SHP77 (cell line): Measurements from ENCODE around the gene PNPLA3.

Source experiments
- DNase-seq, 2 experiments: peaks; one replicate each; lab custom pipeline; 2025; lab: John Stamatoyannopoulos, UW

PNPLA3 gene

GRCh38 chr22:43967069-43967468 is 43.5 kb downstream of the PNPLA3 start:
- DNase-seq = no peak

DNA sequence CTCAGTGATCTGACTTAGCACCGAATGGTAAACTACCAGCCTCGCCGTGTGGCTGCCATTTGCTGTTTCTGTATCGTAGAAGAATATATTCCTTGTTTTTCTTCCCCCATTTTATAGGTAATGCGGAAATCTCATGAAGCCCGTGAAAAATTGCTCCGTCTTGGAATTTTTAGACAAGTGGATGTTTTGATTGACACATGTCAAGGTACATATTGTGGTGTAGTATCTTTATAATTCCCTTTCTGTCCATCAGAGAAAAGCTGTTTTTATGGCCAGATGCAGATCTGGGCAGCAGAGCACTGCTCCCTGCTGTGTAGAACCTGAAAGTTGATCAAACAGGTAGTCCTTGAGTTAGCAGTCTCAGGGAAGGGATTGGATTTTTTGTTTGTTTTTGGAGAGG is 45.0 kb downstream of the PNPLA3 start:
- DNase-seq = no peak

DNA sequence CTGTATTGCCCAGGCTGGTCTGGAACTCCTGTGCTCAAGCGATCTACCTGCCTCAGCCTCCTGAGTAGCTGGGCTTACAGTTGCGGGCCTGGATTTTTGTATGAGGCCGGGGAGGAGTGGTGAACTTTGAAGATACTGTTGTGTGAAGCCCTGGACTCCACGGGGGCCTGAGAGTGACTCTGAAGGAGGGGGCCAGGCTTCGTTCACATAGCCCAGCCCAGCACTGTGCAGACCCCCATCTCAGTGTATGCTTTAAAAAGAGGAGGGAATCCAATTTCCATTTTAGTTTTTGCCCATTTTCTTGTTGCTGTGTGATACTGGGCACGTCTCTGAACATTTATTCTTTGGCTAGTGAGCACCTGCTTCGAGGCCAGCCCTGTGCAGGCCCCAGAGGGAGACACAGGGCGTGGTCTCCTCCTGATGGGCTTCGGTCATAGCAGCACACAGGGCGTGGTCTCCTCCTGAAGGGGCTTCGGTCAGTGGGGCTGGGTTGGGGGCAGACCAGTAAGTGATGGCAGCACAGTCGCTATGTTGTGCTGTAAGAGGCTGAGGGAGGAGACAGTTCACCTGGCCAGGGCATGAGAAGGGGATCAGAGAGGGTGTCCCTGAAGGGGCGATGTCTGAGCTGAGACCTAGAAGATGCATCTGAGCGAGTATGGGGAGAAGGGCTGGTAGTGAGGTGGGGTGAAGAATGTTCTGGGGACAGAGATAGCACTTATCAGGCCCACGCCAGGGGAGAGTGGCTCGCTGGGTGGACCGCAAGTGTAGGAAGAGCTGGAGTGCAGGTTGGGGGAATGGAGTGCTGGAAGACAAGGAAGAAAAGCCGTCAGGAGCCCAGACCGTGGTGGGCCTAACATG is 45.6 kb downstream of the PNPLA3 start:
- no peak for DNase-seq

DNA sequence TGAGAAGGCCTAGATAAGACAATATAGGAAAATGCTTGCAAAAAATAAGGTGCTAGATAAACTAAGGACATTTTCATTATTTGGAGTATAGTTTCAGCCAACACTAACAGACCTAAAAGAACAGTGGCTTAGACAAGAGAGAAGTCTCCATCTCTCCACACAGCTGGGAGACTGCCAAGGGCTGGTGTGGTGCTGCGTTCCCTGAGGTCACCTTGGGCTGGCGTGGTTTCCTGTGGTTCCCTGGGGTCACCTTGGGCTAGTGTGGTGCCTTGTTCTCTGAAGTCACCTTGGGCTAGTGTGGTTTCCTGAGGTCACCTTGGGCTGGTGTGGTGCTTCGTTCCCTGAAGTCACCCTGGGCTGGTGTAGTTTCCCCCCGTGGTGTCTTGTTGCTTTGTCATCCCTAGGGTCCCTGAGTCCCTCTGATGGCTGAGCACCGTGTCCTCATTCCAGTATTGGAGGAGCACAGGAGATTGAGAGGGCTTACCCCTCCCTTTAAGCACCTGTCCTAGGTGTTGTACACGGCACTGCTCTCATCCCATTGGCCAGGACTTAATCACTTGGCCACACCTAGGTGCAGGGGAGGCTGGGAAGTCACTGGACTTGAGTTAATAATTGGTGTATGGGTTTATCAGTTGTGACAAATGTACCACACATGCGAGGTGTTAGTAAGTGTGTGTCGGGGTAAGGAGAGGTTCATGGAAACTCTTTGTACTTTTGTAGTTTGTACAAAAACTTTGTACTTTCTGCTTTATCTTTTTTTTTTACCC is 46.6 kb downstream of the PNPLA3 start:
- no peak for DNase-seq

DNA sequence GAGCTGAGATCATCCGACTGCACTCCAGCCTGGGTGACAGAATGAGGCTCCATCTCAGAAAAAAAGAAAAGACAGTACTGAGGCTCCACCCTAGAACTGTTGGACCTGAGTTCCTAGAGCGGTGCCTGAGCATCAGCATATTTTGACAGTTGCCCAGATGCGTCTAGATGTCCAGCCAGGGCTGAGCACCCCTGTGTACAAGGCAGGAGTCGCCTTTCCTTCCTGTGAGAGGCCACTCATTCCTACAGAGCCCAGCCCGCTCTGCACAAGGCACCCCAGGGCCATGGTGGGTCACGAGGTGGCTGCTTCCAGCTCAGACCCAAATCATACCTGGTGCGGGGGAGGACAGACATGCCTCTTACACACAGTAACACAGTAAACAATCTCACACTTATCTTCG is 47.5 kb downstream of the PNPLA3 start:
- no peak for DNase-seq

- no peak for DNase-seq
Measured at GRCh38 chr22:43972931-43973462, 49.4 kb downstream of the PNPLA3 start.

- DNase-seq = no peak
Measured at GRCh38 chr22:43974028-43974545, 50.5 kb downstream of the PNPLA3 start.

DNA sequence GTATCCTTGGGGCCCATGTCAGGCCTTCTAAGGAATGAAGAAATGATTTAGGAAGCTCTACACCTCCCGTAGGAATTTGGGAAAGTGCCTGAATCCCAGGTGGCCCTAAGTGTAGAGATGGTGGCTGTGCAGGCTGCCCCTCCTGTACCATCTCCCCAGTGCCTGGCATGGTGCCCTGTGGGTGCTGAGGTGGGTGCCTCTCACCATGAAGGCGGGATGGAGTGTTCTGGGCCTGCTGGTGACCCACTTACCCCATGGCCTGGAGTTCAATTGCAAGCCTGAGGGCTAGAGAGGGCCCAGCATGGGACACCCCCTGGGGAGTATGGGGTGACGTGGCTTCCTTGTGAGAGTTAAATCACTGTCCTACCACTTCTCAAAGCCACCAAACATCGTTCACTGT is 51.4 kb downstream of the PNPLA3 start:
- no peak for DNase-seq

DNA sequence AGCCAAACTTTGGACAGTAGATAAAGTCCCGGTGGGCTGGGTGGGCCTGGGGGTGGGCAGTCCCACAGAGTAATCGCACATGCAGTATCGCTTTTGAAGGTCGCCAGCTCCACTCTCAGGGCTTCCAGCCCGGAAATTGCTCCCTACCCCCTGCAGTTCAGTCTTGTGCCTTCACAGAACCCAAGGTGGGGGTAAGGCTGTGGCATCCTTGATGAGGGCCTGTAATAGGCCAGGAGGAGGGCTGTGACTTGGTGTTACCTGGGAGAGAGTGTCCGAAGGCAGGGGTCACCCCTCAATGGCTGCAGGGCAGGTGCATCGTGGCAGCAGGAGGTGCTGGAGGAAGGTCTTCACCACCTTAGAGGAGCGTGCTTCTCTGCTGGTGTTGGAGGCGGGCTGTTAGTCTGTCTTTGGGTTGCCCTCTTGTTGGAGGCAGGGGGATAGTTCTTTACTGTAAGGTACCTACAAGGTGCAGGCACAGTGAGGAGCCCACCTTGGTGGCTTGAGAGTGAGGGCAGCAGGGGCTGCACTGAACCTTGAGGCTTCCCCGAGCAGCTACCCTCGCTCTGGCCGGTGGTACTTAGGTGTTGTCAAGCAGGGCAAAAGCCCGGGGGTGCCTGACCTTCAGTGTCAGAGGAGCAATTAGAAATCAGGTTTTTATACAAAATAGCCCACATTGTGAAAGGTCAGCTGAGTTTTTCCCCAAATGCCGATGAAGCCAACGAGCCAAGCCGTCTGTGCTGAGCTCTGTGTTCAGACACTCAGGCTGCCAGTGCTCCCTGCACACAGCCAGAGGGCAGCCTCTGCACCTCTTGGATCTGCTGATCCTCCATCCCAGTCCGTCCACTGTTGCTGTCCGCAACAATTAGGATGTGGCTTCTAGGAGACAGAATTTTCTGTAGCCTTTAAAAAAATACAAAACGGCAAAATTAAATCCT is 53.5 kb downstream of the PNPLA3 start:
- DNase-seq = no peak

DNA sequence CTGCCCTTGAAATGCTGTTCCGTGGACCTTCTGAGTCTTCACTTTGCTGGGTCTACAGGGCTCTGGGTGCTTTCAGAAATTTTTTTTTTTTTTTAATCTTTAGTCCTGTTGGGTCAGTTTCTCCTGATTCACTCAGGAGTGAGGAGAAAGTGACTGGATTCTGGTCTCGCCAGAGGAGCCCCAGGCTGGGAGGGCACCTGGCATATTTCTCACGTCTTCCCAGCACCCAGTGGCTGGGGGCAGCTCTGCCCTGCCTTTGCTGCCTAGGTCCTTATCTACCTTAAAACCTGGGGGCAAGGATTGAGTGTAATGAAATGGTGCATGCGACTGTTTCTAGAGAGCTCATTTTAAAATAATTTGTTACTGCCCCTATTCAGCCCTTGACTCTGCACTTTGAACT is 55.0 kb downstream of the PNPLA3 start:
- no peak for DNase-seq

DNA sequence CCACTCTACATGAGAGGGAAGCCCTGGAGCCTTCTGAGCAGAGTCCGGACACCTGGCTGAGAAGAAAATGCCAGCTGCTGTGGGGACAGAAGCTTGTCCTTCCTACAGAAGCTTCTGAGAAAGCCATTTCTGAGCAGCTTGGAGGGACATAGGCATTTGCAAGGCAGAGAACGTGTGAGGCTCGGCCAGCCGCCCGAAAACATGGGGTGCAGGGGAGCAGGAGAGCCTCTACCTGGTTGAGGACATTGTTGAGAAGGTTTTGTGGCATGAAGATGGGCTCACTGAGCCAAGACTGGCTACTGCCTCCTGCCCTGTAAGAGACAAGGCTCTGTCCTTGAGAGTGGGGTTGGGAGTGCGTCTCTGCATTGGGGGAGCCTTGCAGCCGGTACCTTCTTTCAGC is 57.0 kb downstream of the PNPLA3 start:
- DNase-seq = no peak

DNA sequence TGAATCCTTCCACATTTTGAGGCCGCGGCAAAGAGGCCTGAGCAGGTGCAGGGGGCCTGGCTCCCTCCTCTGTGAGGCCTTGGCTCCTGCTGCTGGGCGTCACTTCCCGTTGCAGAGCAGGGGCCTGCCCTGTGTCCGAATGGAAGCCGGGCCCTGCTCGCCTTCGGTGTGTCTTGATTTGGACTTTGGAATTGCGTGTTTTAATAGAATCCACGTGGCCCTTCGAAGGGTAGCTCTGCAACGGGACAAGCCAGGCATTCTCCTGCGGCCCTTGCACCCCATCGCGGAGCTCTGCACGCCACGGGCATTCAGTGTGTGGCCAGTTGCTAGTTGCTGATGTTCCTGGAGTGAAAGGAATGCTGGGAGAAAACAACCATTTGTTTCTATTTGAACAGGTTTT is 57.4 kb downstream of the PNPLA3 start:
- DNase-seq = no peak

- no peak for DNase-seq
Measured at GRCh38 chr22:43983808-43984207, 60.2 kb downstream of the PNPLA3 start.

DNA sequence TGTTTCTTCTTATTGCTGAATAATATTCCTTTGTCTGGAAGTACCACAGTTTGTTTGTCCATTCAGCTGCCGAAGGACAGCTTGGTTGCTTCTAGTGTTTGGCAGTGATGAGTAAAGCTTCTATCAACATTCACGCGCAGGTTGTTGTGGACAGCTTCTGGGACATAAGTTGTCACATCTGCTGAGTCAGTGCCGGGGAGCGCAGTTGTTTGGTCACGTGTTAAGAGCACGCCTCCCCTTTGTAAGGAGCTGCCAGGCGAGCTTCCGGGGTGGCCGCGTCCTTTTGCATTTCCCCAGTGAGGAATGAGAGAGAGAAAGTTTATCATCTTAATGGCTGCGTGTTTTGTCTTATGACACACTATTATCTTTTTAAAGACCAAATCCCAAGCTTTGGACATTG is 61.9 kb downstream of the PNPLA3 start:
- no peak for DNase-seq

- DNase-seq = no peak
Measured at GRCh38 chr22:43988116-43988820, 64.7 kb downstream of the PNPLA3 start.

DNA sequence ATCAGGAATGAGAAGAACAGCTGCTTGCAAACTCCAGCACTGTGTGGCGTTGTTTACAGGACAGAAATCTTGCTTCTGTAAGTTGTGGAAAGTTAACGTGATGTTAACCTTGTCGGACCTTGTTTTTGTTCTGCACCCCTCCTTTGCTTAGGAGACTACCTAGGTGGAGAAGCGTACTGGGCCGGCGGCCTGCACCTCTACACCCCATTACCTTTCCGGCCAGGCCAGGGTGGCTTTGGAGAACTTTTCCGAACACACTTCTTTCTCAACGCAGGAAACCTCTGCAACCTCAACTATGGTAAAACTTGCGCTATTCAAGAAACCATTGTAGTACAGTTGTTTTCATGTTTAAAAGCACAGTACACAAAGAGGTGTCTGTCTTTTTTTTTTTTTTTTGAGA is 65.4 kb downstream of the PNPLA3 start:
- no peak for DNase-seq

DNA sequence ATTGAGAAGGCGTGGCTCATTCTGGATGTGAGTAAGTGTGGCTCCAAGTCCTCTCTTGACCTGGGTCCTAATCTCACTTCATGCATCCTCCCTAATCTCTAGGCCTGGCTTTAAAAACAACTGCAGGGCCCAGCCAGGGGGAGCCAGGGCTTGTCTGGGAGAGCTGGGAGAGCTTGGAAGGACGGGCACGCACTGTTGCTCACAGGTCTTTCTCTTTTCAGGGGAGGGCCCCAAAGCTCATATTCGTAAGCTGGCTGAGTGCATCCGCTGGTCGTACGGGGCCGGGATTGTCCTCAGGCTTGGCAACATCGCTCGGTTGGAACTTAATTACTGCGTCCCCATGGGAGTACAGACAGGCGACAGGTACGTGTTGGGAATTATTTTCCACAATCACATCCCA is 66.4 kb downstream of the PNPLA3 start:
- DNase-seq = no peak

GRCh38 chr22:43991316-43992020 is 67.9 kb downstream of the PNPLA3 start:
- no peak for DNase-seq

- DNase-seq = no peak
Measured at GRCh38 chr22:43992331-43992821, 68.8 kb downstream of the PNPLA3 start.

- peak; percentile 35 to 39 for DNase-seq
Measured at GRCh38 chr22:43993072-43993760, 69.6 kb downstream of the PNPLA3 start.
